GM12875 (cell line): ENCODE data around the gene ITGB3BP.
"Not testable (repeated sequence)": the region's sequence is repeated elsewhere in the genome, so short reads cannot be mapped to it uniquely, and the experiment has no call there.

Experiments
- H3K4me3 ChIP-seq: one replicate; pipeline ENCODE4 v1.5.1; 2011; ENCODE audit warnings: low read depth, low read length, control low read depth
- CTCF ChIP-seq: IDR thresholded peaks from 2 replicates; pipeline ENCODE4 v1.5.1; 2011; ENCODE audit warnings: low read depth, mild to moderate bottlenecking, control low read depth, inconsistent platforms, low read length, moderate library complexity, borderline replicate concordance; ENCODE audit not compliant: insufficient read depth

The ITGB3BP gene

DNA sequence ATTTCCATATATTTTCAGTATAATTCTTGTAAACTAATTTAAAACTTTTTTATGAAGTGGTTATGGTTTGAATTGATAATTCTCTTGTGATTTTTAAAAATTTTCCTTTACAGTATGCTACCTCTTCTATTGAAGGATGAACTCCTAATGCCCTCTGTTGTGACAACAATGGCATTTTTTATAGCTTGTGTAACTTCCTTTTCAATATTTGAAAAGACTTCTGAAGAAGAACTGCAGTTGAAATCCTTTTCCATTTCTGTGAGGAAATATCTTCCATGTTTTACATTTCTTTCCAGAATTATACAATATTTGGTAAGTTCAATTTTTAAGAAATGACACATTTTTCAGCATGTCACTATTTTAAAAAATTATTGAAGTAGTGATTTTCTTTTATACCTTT lies 94.2 kb downstream of the ITGB3BP start:
- no peak for TF ChIP-seq CTCF

DNA sequence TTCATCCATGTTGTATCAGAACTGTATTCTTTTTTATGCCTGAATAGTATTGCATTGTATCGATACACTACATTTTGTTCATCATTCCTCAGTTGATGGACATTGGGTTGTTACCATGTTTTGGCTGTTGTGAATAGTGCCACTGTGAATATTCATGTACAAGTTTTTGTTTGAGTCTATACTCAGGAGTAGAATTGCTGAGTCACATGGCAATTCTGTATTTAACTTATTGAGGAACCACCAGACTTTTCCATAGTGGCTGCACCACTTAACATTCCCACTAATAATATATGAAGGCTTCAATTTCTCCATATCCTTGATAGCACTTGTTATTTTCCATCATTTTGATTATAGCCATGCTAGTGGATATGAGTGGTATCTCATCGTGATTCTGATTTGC lies 99.4 kb downstream of the ITGB3BP start:
- TF ChIP-seq CTCF = no peak
- H3K4me3 ChIP-seq = no peak overlapping the region

More for the DNA sequence above, 94.2 kb downstream of the ITGB3BP start:
- H3K4me3 ChIP-seq = no peak overlapping the region

- H3K4me3 ChIP-seq = not testable (repeated sequence)
Observed at GRCh38 chr1:63420746-63421145, 102.3 kb downstream of the ITGB3BP start.

DNA sequence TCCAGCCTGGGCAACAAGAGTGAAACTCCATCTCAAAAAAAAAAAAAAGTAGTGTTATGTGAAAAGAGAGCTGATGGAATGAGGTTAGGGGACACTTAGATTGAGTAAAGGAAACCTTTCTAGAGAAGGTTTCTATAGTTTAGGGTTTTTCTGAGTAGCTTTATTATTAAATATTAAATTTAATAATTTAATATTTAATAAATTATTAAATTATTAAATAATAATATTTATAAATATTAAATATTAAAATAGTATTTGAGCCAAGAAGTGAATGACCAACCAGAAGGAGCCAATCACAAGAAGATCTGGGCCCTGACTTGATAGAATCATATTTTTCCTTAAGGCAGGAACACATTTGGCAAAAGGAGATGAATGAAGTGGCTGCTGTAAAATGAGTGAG lies 104.9 kb downstream of the ITGB3BP start:
- TF ChIP-seq CTCF = no peak

DNA sequence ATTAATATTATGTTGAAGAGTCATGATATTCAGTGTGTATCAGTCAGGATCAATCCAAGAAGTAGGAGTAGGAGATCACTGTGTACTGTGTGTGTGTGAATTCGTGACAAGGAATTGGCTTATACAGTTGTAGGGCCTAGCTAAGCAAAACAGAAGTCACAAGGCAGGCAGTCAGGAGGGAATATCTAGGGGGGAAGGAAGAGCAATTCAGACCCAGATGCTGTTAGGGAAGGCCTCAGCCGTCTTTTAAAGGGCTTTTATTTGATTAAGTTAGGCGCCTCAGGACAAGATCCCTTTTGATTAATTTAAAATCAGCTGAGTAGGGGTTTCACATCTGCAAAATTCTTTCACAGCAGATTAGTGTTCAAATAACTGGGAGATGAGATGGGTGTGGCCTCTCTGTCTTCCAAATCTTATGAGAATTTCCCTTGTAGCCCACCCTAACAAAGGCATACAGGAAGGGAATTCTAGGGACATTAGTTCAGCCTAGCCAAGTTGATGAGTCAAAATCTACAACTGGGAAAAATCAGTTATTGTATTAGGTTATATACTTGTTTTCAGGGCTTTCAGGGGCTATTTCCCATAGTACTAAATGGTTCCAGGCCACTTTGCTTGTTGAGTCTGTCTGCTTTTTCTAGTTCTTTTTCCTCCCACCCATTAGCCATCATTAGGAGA lies 108.2 kb downstream of the ITGB3BP start:
- H3K4me3 ChIP-seq = no peak overlapping the region
- no peak for TF ChIP-seq CTCF

More for the DNA sequence above, 104.9 kb downstream of the ITGB3BP start:
- H3K4me3 ChIP-seq = no peak overlapping the region

GRCh38 chr1:63413394-63413793 lies 109.6 kb downstream of the ITGB3BP start:
- no peak overlapping the region for H3K4me3 ChIP-seq
- no peak for TF ChIP-seq CTCF

GRCh38 chr1:63411066-63411465 lies 112.0 kb downstream of the ITGB3BP start:
- H3K4me3 ChIP-seq = no peak overlapping the region
- no peak for TF ChIP-seq CTCF
